ENCODE measurements around the gene PSMA8.

DNA sequence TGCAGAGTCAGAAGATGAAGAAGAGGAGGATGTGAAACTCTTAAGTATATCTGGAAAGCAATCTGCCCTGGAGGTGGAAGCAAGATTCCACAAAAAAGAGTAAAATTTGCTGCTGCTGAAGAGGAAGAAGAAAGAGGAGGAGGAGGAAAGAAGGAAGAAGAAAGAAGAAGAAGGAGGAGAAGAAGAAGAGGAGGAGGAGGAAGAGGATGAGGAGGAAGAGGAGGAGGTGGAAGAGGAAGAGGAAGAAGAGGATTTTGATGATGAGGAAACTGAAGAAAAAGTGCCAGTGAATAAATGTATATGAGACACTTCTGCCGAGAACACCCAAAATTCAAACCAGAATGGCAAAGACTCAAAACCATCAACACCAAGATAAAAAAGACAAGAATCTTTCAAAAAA, 71.6 kb downstream of the PSMA8 start:
- TF ChIP-seq, protein P1, sequence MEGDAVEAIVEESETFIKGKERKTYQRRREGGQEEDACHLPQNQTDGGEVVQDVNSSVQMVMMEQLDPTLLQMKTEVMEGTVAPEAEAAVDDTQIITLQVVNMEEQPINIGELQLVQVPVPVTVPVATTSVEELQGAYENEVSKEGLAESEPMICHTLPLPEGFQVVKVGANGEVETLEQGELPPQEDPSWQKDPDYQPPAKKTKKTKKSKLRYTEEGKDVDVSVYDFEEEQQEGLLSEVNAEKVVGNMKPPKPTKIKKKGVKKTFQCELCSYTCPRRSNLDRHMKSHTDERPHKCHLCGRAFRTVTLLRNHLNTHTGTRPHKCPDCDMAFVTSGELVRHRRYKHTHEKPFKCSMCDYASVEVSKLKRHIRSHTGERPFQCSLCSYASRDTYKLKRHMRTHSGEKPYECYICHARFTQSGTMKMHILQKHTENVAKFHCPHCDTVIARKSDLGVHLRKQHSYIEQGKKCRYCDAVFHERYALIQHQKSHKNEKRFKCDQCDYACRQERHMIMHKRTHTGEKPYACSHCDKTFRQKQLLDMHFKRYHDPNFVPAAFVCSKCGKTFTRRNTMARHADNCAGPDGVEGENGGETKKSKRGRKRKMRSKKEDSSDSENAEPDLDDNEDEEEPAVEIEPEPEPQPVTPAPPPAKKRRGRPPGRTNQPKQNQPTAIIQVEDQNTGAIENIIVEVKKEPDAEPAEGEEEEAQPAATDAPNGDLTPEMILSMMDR (IDR thresholded peaks at IDR 0.05) = no peak
- no peak for TF ChIP-seq POLR2A (IDR thresholded peaks at IDR 0.05)
- no peak for TF ChIP-seq EP300 (IDR thresholded peaks at IDR 0.05)
